AG10803 (cell line): Measurements from ENCODE around the gene NCAPH2.

Experiments
- DNase-seq: peaks from one replicate; pipeline ENCODE4 v3.0.0; 2010; ENCODE audit warnings: low read depth
- H3K4me3 ChIP-seq: 2 replicates; pipeline ENCODE4 v1.5.1; 2011; ENCODE audit warnings: mild to moderate bottlenecking, low read length, control low read depth
- CTCF ChIP-seq: conservative IDR thresholded peaks from 2 replicates; pipeline ENCODE4 v1.5.1; 2011; ENCODE audit warnings: mild to moderate bottlenecking, low read length, control low read depth, inconsistent platforms

Gene NCAPH2

GRCh38 chr22:50568626-50569025 is 60.6 kb downstream of the NCAPH2 start:
- no peak for TF ChIP-seq CTCF
- no peak for DNase-seq
- no peak overlapping the region for H3K4me3 ChIP-seq

GRCh38 chr22:50569041-50569459 is 61.0 kb downstream of the NCAPH2 start:
- no peak overlapping the region for H3K4me3 ChIP-seq
- TF ChIP-seq CTCF = no peak
- DNase-seq = no peak

GRCh38 chr22:50569896-50570535 is 62.0 kb downstream of the NCAPH2 start:
- no peak for DNase-seq
- no peak overlapping the region for H3K4me3 ChIP-seq
- no peak for TF ChIP-seq CTCF

- TF ChIP-seq CTCF = no peak
- no peak for DNase-seq
- no peak overlapping the region for H3K4me3 ChIP-seq
Observed at GRCh38 chr22:50570861-50571260, 62.8 kb downstream of the NCAPH2 start.

- TF ChIP-seq CTCF = no peak
- DNase-seq = no peak
- no peak overlapping the region for H3K4me3 ChIP-seq
Observed at GRCh38 chr22:50571264-50572175, 63.5 kb downstream of the NCAPH2 start.

GRCh38 chr22:50572965-50573364 is 64.9 kb downstream of the NCAPH2 start:
- no peak for DNase-seq
- no peak for TF ChIP-seq CTCF
- H3K4me3 ChIP-seq = no peak overlapping the region
